NK-92 (cell line): Measurements from ENCODE around the gene OLFML2A.
"Not testable (repeated sequence)": the region's sequence is repeated elsewhere in the genome, so short reads cannot be mapped to it uniquely, and the experiment has no call there.

Experiments
- DNase-seq: peaks from one replicate; lab custom pipeline; 2025; ENCODE audit not compliant: unreplicated experiment; lab: John Stamatoyannopoulos, UW

The OLFML2A gene

GRCh38 chr9:124760719-124761118 lies 16.2 kb upstream of the OLFML2A start:
- DNase-seq: no peak

- no peak for DNase-seq
These were observed 15.7 kb upstream of the OLFML2A start for GRCh38 chr9:124761196-124761595.

GRCh38 chr9:124761710-124762109 lies 15.2 kb upstream of the OLFML2A start:
- DNase-seq: no peak

- no peak for DNase-seq
These were observed 14.3 kb upstream of the OLFML2A start for GRCh38 chr9:124762633-124763032.

GRCh38 chr9:124764774-124765438 lies 12.0 kb upstream of the OLFML2A start:
- DNase-seq: no peak

- no peak for DNase-seq
These were observed 11.5 kb upstream of the OLFML2A start for GRCh38 chr9:124765439-124765835.

GRCh38 chr9:124766326-124766725 lies 10.6 kb upstream of the OLFML2A start:
- no peak for DNase-seq

- no peak for DNase-seq
These were observed 9.9 kb upstream of the OLFML2A start for GRCh38 chr9:124766815-124767554.

GRCh38 chr9:124767821-124768220 lies 9.1 kb upstream of the OLFML2A start:
- no peak for DNase-seq

GRCh38 chr9:124768334-124768733 lies 8.6 kb upstream of the OLFML2A start:
- no peak for DNase-seq

- no peak for DNase-seq
These were observed 8.0 kb upstream of the OLFML2A start for GRCh38 chr9:124768750-124769548.

GRCh38 chr9:124769549-124770358 lies 7.2 kb upstream of the OLFML2A start:
- DNase-seq: no peak

GRCh38 chr9:124770359-124771020 lies 6.4 kb upstream of the OLFML2A start:
- DNase-seq: no peak

GRCh38 chr9:124771021-124771866 lies 5.7 kb upstream of the OLFML2A start, which contains the start of gene NR6A1:
Gene NR6A1, minus strand, starts transcription at chr9:124771311.
- peak; percentile 26 for DNase-seq

- DNase-seq: no peak
These were observed 4.9 kb upstream of the OLFML2A start for GRCh38 chr9:124771867-124772679.

GRCh38 chr9:124772877-124773276 lies 4.1 kb upstream of the OLFML2A start:
- not testable (repeated sequence) for DNase-seq

GRCh38 chr9:124773473-124774128 lies 3.3 kb upstream of the OLFML2A start:
- DNase-seq: no peak
